ENCODE data around the gene C17orf107. TPM values are rescaled to one million over a fixed set of nuclear protein-coding genes. Genes with fewer than 3 reads are reported as not detected.

Gene C17orf107
- total and polyA plus RNA-seq, 9 of the 15 experiments (the other 6 are each of a cell fraction or from before 2014, with no cell fraction given), result 0.05 to 0.29 (median 0.07) TPM; not detected in 4

GRCh38 chr17:4870855-4871254 lies 28.5 kb upstream of the C17orf107 start:
- POLR2A ChIA-PET, result interaction anchor here (1.0 kb wide), 1 partner anchor 10 kb away, joined by 3 read pairs; no protein-coding TSS in a partner anchor
- FAIRE-seq, result no peak

GRCh38 chr17:4872786-4873185 lies 26.6 kb upstream of the C17orf107 start:
- no peaks in the 10 kb centered on the region for H3K9me3 ChIP-seq (replicated peaks; ENCODE audit: control insufficient read depth, insufficient read depth, low read depth, low read length)
- no peaks in the 10 kb centered on the region; a peak in 1 of 5 replicates for H3K4me1 ChIP-seq (replicated peaks in 1 of 2; ENCODE audit: control insufficient read depth in 2 of 2, insufficient read depth in 2 of 2, low read length in 2 of 2)
- POLR2A ChIA-PET, result no interaction called here
- BruUV-seq (replicated peaks), result no TSS peak
- no peak for TF ChIP-seq MCM2 (IDR thresholded peaks at IDR 0.05; ENCODE audit: low read depth)
- DNase-seq (ENCODE audit: extremely low read depth in 1 of 4, low spot score in 3 of 4), result no peak
- H4K20me1 ChIP-seq (replicated peaks; ENCODE audit: control insufficient read depth, insufficient read depth, low read length), result 0 out of 2 replicates have a peak, but pooled peaks cover 2% of the 10 kb centered on the region
- H3K4me3 ChIP-seq, result no peak overlapping the region
- intact Hi-C loops (cut with micrococcal nuclease), result no loop called here
- CTCF ChIA-PET (ENCODE audit: low intra/inter-chr PET ratio), result no interaction called here
- H3K9me1 ChIP-seq (ENCODE audit: control insufficient read depth, insufficient read depth, low read length), result no peaks in the 10 kb centered on the region
- no peak overlapping the region for H3K27ac ChIP-seq (ENCODE audit: extremely low read depth, low read depth, low read length)
- no peak overlapping the region for H3K4me2 ChIP-seq (ENCODE audit: insufficient read depth, low read length)
- no peaks in the 10 kb centered on the region for H3K27me3 ChIP-seq (ENCODE audit: control insufficient read depth in 2 of 2, insufficient read depth in 2 of 2, low read length in 2 of 2)
- no peak for ATAC-seq
- in situ Hi-C loops (cut with MboI), result no loop called here
- whole genome bisulfite sequencing (ENCODE audit: insufficient coverage, low coverage, missing lambda C conversion rate), result 81% methylated on average over 8 of the region's 8 CpGs
- FAIRE-seq, result no peak
- peaks cover 3% of the 10 kb centered on the region; the same call in 1 of the 3 replicates for H3K36me3 ChIP-seq (ENCODE audit: control insufficient read depth, insufficient read depth, low read length)
- H3K9ac ChIP-seq (ENCODE audit: insufficient read depth in 1 of 2, low read depth in 2 of 2, low read length in 2 of 2), result no peak overlapping the region
- H2AFZ ChIP-seq (ENCODE audit: low read depth, low read length), result no peak overlapping the region
- no peaks in the 10 kb centered on the region; the same call in 2 of the 3 replicates for H3K79me2 ChIP-seq (ENCODE audit: control insufficient read depth, insufficient read depth, low read length)

More at GRCh38 chr17:4870855-4871254, 28.5 kb upstream of the C17orf107 start:
- no peak for DNase-seq (ENCODE audit: extremely low read depth in 1 of 4, low spot score in 3 of 4)
- Histone ChIP-seq H4K20me1 (replicated peaks; ENCODE audit: control insufficient read depth, insufficient read depth, low read length) (0 out of 2 replicates have a peak, but pooled peaks cover 2% of the 10 kb centered on the region), H3K9me1 (ENCODE audit: control insufficient read depth, insufficient read depth, low read length) (no peaks in the 10 kb centered on the region), H3K4me1 (replicated peaks in 1 of 2; ENCODE audit: control insufficient read depth in 2 of 2, insufficient read depth in 2 of 2, low read length in 2 of 2) (no peaks in the 10 kb centered on the region; a peak in 1 of 5 replicates), H2AFZ (ENCODE audit: low read depth, low read length) (no peak overlapping the region), H3K27ac (ENCODE audit: extremely low read depth, low read depth, low read length) (no peak overlapping the region), H3K27me3 (ENCODE audit: control insufficient read depth in 2 of 2, insufficient read depth in 2 of 2, low read length in 2 of 2) (no peaks in the 10 kb centered on the region), H3K9me3 (replicated peaks; ENCODE audit: control insufficient read depth, insufficient read depth, low read depth, low read length) (no peaks in the 10 kb centered on the region), H3K4me2 (ENCODE audit: insufficient read depth, low read length) (no peak overlapping the region), H3K9ac (ENCODE audit: insufficient read depth in 1 of 2, low read depth in 2 of 2, low read length in 2 of 2) (no peak overlapping the region), H3K4me3 (no peak overlapping the region), H3K36me3 (ENCODE audit: control insufficient read depth, insufficient read depth, low read length) (peaks cover 3% of the 10 kb centered on the region; the same call in 1 of the 3 replicates), H3K79me2 (ENCODE audit: control insufficient read depth, insufficient read depth, low read length) (peaks cover 1% of the 10 kb centered on the region; the same call in 1 of the 3 replicates)
- ATAC-seq, result no peak
- intact Hi-C loops (cut with micrococcal nuclease) (no loop called here), in situ Hi-C loops (cut with MboI) (no loop called here)
- CTCF ChIA-PET (ENCODE audit: low intra/inter-chr PET ratio), result no interaction called here
- TF ChIP-seq EP300 (IDR thresholded peaks at IDR 0.05; ENCODE audit: low read length) (no peak), MCM3 (IDR thresholded peaks at IDR 0.05) (no peak), ZNF224 (CRISPR knock-in tag; IDR thresholded peaks at IDR 0.05) (no peak), SIN3A (IDR thresholded peaks at IDR 0.05; ENCODE audit: borderline replicate concordance in 2 of 2, control insufficient read depth in 1 of 2, low read depth in 2 of 2, low read length in 2 of 2) (no peak), ZNF586 (CRISPR knock-in tag; conservative IDR thresholded peaks at IDR 0.05) (no peak)
- WGBS (ENCODE audit: insufficient coverage, low coverage, missing lambda C conversion rate), result 75% methylated on average over 2 of the region's 2 CpGs
- BruUV-seq (replicated peaks), result no TSS peak
